ENCODE results near the gene KLRF2.

KLRF2 gene

GRCh38 chr12:9895215-9895971, 14.1 kb downstream of the KLRF2 start:
- DNase-seq: no peak

GRCh38 chr12:9897535-9897934, 16.2 kb downstream of the KLRF2 start:
- DNase-seq: no peak

GRCh38 chr12:9899209-9899608, 17.9 kb downstream of the KLRF2 start:
- DNase-seq: no peak

GRCh38 chr12:9900930-9901329, 19.6 kb downstream of the KLRF2 start:
- DNase-seq: no peak

GRCh38 chr12:9902539-9903228, 21.4 kb downstream of the KLRF2 start:
- DNase-seq: no peak

GRCh38 chr12:9906873-9907272, 25.6 kb downstream of the KLRF2 start:
- no peak for DNase-seq

GRCh38 chr12:9907769-9908168, 26.5 kb downstream of the KLRF2 start:
- DNase-seq: no peak

- no peak for DNase-seq
Observed at GRCh38 chr12:9908350-9908749, 27.1 kb downstream of the KLRF2 start.

GRCh38 chr12:9909724-9910123, 28.4 kb downstream of the KLRF2 start:
- DNase-seq: no peak

GRCh38 chr12:9910716-9911421, 29.6 kb downstream of the KLRF2 start:
- DNase-seq: no peak

- DNase-seq: no peak
Observed at GRCh38 chr12:9911708-9912107, 30.4 kb downstream of the KLRF2 start.

GRCh38 chr12:9919443-9919842, 38.2 kb downstream of the KLRF2 start:
- no peak for DNase-seq

- DNase-seq: no peak
Observed at GRCh38 chr12:9920451-9920850, 39.2 kb downstream of the KLRF2 start.

GRCh38 chr12:9922429-9922828, 41.1 kb downstream of the KLRF2 start:
- no peak for DNase-seq

- DNase-seq: peak; percentile 12
Observed at GRCh38 chr12:9925705-9926393, 44.6 kb downstream of the KLRF2 start.

- no peak for DNase-seq
Observed at GRCh38 chr12:9926876-9927275, 45.6 kb downstream of the KLRF2 start.

GRCh38 chr12:9928607-9929006, 47.3 kb downstream of the KLRF2 start:
- no peak for DNase-seq

GRCh38 chr12:9931245-9931644, 50.0 kb downstream of the KLRF2 start:
- no peak for DNase-seq

- no peak for DNase-seq
Observed at GRCh38 chr12:9932270-9932669, 51.0 kb downstream of the KLRF2 start, which contains the start of gene CLEC2A. TSS of gene CLEC2A (minus strand) at chr12:9932370. CDS start at chr12:9932329, 41 bp downstream.

- DNase-seq: no peak
Observed at GRCh38 chr12:9933958-9934357, 52.7 kb downstream of the KLRF2 start.

GRCh38 chr12:9935026-9935425, 53.7 kb downstream of the KLRF2 start:
- DNase-seq: no peak

GRCh38 chr12:9936591-9936990, 55.3 kb downstream of the KLRF2 start:
- DNase-seq: no peak

- no peak for DNase-seq
Observed at GRCh38 chr12:9940375-9940774, 59.1 kb downstream of the KLRF2 start.

Data from NCI-H146 (cell line).